GM23338 (cell line): ENCODE results near the gene DAAM2. TPM values are rescaled to one million over a fixed set of nuclear protein-coding genes. Genes with fewer than 3 reads are reported as not detected.

Source experiments
- ATAC-seq: fragments of 200-7000 bp; cut with Tn5 transposase; 3 replicates; pipeline ENCODE4 v1.9.1; 2020
- DNase-seq: peaks from one replicate; pipeline ENCODE4 v3.0.0-alpha.2; 2015; ENCODE audit warnings: low spot score
- H2AFZ ChIP-seq: fragments of 200-600 bp; sonication (generic); 2 replicates; pipeline ENCODE4 v1.8.0; 2016; ENCODE audit warnings: antibody characterized with exemption, mild to moderate bottlenecking, moderate library complexity
- H3F3A ChIP-seq: fragments of 200-600 bp; sonication (generic); replicated peaks from 2 replicates; pipeline ENCODE4 v1.8.0; 2017; ENCODE audit warnings: antibody characterized with exemption, mixed run types, low read depth
- H3K27ac ChIP-seq: fragments of 200-600 bp; sonication (generic); 2 replicates; pipeline ENCODE4 v1.6.1; 2016; ENCODE audit warnings: low read depth
- H3K27me3 ChIP-seq: fragments of 200-600 bp; sonication (generic); 2 replicates; pipeline ENCODE4 v1.8.0; 2016; ENCODE audit warnings: mild to moderate bottlenecking, mixed run types, moderate library complexity; ENCODE audit not compliant: insufficient read depth
- H3K36me3 ChIP-seq: fragments of 200-600 bp; sonication (generic); 2 replicates; pipeline ENCODE4 v1.8.0; 2016; ENCODE audit warnings: mild to moderate bottlenecking; ENCODE audit not compliant: insufficient read depth
- H3K4me1 ChIP-seq: fragments of 200-600 bp; sonication (generic); 2 replicates; pipeline ENCODE4 v1.8.0; 2016; ENCODE audit warnings: mild to moderate bottlenecking, moderate library complexity; ENCODE audit not compliant: insufficient read depth
- H3K4me2 ChIP-seq: fragments of 200-600 bp; sonication (generic); 2 replicates; pipeline ENCODE4 v1.7.1; 2017; ENCODE audit warnings: mixed run types
- H3K4me3 ChIP-seq: fragments of 200-600 bp; sonication (generic); 2 replicates; pipeline ENCODE4 v1.6.1; 2016; ENCODE audit warnings: mixed run types
- H3K79me2 ChIP-seq: fragments of 200-600 bp; sonication (generic); replicated peaks from 2 replicates; pipeline ENCODE4 v1.8.0; 2017; ENCODE audit warnings: mild to moderate bottlenecking; ENCODE audit not compliant: insufficient read depth
- H3K9me2 ChIP-seq: fragments of 200-600 bp; sonication (generic); 2 replicates; pipeline ENCODE4 v1.8.0; 2017; ENCODE audit not compliant: insufficient read depth
- H4K20me1 ChIP-seq: fragments of 200-600 bp; sonication (generic); replicated peaks from 2 replicates; pipeline ENCODE4 v1.8.0; 2017; ENCODE audit warnings: mild to moderate bottlenecking; ENCODE audit not compliant: insufficient read depth
- H3K27ac Mint-ChIP-seq: 2 replicates; pipeline ENCODE4 v1.8.0; 2020; ENCODE audit warnings: inconsistent platforms, mild to moderate bottlenecking, moderate library complexity, mixed read lengths
- H3K27me3 Mint-ChIP-seq: 3 replicates; pipeline ENCODE4 v1.8.0; 2022; ENCODE audit warnings: low read depth, mild to moderate bottlenecking, moderate library complexity, mixed read lengths, inconsistent platforms; ENCODE audit not compliant: insufficient read depth, poor library complexity
- H3K36me3 Mint-ChIP-seq: 3 replicates; pipeline ENCODE4 v1.8.0; 2021; ENCODE audit warnings: low read depth, mild to moderate bottlenecking, inconsistent platforms, moderate library complexity, mixed read lengths
- H3K4me1 Mint-ChIP-seq: 3 replicates; pipeline ENCODE4 v1.8.0; 2020; ENCODE audit warnings: mild to moderate bottlenecking, inconsistent platforms, mixed read lengths
- H3K4me3 Mint-ChIP-seq: 3 replicates; pipeline ENCODE4 v1.8.0; 2021; ENCODE audit warnings: moderate library complexity, mild to moderate bottlenecking, inconsistent platforms, mixed read lengths
- H3K9me3 Mint-ChIP-seq: 3 replicates; pipeline ENCODE4 v1.8.0; 2020; ENCODE audit warnings: moderate library complexity, mild to moderate bottlenecking, inconsistent platforms, mixed read lengths
- CREB1 ChIP-seq: fragments of 250-450 bp; sonication (Bioruptor Pico); IDR thresholded peaks from 2 replicates; pipeline ENCODE4 v1.5.0; 2020; ENCODE audit warnings: low read depth, mild to moderate bottlenecking, moderate library complexity
- EZH2 ChIP-seq: fragments of 200-600 bp; sonication (generic); IDR thresholded peaks from one replicate; pipeline ENCODE4 v1.8.0; 2017; ENCODE audit warnings: antibody characterized with exemption, mild to moderate bottlenecking, low read depth; ENCODE audit not compliant: unreplicated experiment
- EZH2phosphoT487 ChIP-seq: fragments of 200-600 bp; sonication (generic); IDR thresholded peaks from one replicate; pipeline ENCODE4 v1.8.1; 2018; ENCODE audit warnings: antibody characterized with exemption; ENCODE audit not compliant: unreplicated experiment
- JUNB ChIP-seq: IDR thresholded peaks from one replicate; pipeline ENCODE4 v1.6.1; 2016; ENCODE audit warnings: antibody characterized with exemption; ENCODE audit not compliant: unreplicated experiment
- NANOG ChIP-seq: IDR thresholded peaks from 2 replicates; pipeline ENCODE4 v1.6.1; 2016; ENCODE audit warnings: antibody characterized with exemption, borderline replicate concordance
- POLR2AphosphoS5 ChIP-seq: IDR thresholded peaks from 2 replicates; pipeline ENCODE4 v1.6.1; 2016; ENCODE audit warnings: antibody characterized with exemption, low read depth
- STAT1 ChIP-seq: IDR thresholded peaks from one replicate; pipeline ENCODE4 v1.6.1; 2016; ENCODE audit warnings: antibody characterized with exemption; ENCODE audit not compliant: unreplicated experiment
- ZNF114 ChIP-seq: fragments of 250-450 bp; sonication (Bioruptor Pico); IDR thresholded peaks from 2 replicates; pipeline ENCODE4 v1.5.0; 2020; ENCODE audit warnings: mild to moderate bottlenecking, moderate library complexity
- ZNF331 ChIP-seq: fragments of 250-450 bp; sonication (Bioruptor Pico); IDR thresholded peaks from 2 replicates; pipeline ENCODE4 v1.5.0; 2020; ENCODE audit warnings: low read depth, mild to moderate bottlenecking, moderate library complexity
- ZNF462 ChIP-seq: fragments of 250-450 bp; sonication (Bioruptor Pico); IDR thresholded peaks from 2 replicates; pipeline ENCODE4 v1.5.0; 2020; ENCODE audit warnings: mild to moderate bottlenecking, moderate library complexity
- polyA plus RNA-seq: library from polyadenylated mRNA; unstranded; fragments of >200 nt; fragmentation: Nextera tagmentation; extraction: Ambion mirVana; gene quantifications from 2 replicates; pipeline ENCODE4 v1.2.1, GENCODE V29; 2016
- total RNA-seq: library from RNA; depleted of rRNA; stranded (reverse); fragments of >200 nt; shearing (Covaris generic); gene quantifications from 2 replicates; pipeline ENCODE4 v1.2.3, GENCODE V29; 2014
- TF ChIP-seq, protein P1 (sequence below): IDR thresholded peaks from one replicate; pipeline ENCODE4 v1.6.1; 2018; ENCODE audit warnings: antibody characterized with exemption; ENCODE audit not compliant: unreplicated experiment
- TF ChIP-seq, protein P2 (sequence below), 2 experiments: fragments of 200-600 bp in 1 of 2; sonication (generic) in 1 of 2; conservative IDR thresholded peaks; 2 replicates each; pipeline versions ENCODE4 v1.5.1 to v1.6.1; 2016 to 2017; ENCODE audit warnings: antibody characterized with exemption in 2 of 2, low read depth in 2 of 2, mild to moderate bottlenecking in 2 of 2, moderate library complexity in 1 of 2
- TF ChIP-seq, protein P3 (sequence below): IDR thresholded peaks from 2 replicates; pipeline ENCODE4 v1.6.1; 2016; ENCODE audit warnings: antibody characterized with exemption

Gene DAAM2
- total and polyA plus RNA-seq, 2 experiments from 2014 or later: 1.4 to 4.9 TPM

DNA sequence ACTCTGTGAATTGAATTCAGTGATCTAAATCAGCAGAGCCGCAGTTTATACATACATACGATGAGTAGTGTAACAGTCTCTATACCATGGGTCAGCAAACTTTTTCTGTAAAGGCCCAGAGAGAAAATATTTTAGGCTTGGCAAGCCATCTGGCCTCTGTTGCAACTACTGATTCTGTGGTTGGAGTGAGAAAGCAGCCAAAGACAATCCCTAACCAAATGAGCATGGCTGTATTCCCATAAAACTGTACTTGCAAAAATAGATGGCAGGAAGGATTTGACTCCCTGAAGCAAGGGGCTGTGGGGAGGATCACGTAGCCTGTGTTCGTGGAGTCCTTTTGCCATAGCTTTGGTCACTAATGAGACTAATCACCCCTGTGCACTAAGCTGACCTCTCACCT lies 160.0 kb downstream of the DAAM2 start:
- peaks cover 16% of the 10 kb centered on the region for H3K4me1 ChIP-seq
- no peak overlapping the region for H3K27ac Mint-ChIP-seq
- DNase-seq: no peak
- H2AFZ ChIP-seq: no peak overlapping the region
- no peaks in the 10 kb centered on the region for H3K36me3 ChIP-seq
- no peak overlapping the region for H3K27ac ChIP-seq
- ATAC-seq: no peak
- no peaks in the 10 kb centered on the region for H3F3A ChIP-seq
- no peaks in the 10 kb centered on the region; the same call in none of the 3 replicates for H3K4me1 Mint-ChIP-seq
- no peaks in the 10 kb centered on the region for H3K27me3 ChIP-seq
- H3K36me3 Mint-ChIP-seq: no peaks in the 10 kb centered on the region
- peaks cover 4% of the 10 kb centered on the region for H3K27me3 Mint-ChIP-seq
- H3K9me2 ChIP-seq: peaks cover 18% of the 10 kb centered on the region; the same call in 1 of the 2 replicates
- H4K20me1 ChIP-seq: no peaks in the 10 kb centered on the region
- H3K9me3 Mint-ChIP-seq: no peaks in the 10 kb centered on the region
- no peak overlapping the region for H3K4me3 Mint-ChIP-seq
- H3K4me3 ChIP-seq: no peak overlapping the region
- TF ChIP-seq, protein P1, sequence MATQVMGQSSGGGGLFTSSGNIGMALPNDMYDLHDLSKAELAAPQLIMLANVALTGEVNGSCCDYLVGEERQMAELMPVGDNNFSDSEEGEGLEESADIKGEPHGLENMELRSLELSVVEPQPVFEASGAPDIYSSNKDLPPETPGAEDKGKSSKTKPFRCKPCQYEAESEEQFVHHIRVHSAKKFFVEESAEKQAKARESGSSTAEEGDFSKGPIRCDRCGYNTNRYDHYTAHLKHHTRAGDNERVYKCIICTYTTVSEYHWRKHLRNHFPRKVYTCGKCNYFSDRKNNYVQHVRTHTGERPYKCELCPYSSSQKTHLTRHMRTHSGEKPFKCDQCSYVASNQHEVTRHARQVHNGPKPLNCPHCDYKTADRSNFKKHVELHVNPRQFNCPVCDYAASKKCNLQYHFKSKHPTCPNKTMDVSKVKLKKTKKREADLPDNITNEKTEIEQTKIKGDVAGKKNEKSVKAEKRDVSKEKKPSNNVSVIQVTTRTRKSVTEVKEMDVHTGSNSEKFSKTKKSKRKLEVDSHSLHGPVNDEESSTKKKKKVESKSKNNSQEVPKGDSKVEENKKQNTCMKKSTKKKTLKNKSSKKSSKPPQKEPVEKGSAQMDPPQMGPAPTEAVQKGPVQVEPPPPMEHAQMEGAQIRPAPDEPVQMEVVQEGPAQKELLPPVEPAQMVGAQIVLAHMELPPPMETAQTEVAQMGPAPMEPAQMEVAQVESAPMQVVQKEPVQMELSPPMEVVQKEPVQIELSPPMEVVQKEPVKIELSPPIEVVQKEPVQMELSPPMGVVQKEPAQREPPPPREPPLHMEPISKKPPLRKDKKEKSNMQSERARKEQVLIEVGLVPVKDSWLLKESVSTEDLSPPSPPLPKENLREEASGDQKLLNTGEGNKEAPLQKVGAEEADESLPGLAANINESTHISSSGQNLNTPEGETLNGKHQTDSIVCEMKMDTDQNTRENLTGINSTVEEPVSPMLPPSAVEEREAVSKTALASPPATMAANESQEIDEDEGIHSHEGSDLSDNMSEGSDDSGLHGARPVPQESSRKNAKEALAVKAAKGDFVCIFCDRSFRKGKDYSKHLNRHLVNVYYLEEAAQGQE: no peak
- TF ChIP-seq CREB1 (CRISPR knock-in tag) (no peak), EZH2phosphoT487 (no peak), EZH2 (no peak), ZNF331 (no peak), ZNF114 (CRISPR knock-in tag) (no peak), STAT1 (no peak), NANOG (no peak), ZNF462 (CRISPR knock-in tag) (no peak), POLR2AphosphoS5 (no peak), JUNB (no peak)
- TF ChIP-seq, protein P2, sequence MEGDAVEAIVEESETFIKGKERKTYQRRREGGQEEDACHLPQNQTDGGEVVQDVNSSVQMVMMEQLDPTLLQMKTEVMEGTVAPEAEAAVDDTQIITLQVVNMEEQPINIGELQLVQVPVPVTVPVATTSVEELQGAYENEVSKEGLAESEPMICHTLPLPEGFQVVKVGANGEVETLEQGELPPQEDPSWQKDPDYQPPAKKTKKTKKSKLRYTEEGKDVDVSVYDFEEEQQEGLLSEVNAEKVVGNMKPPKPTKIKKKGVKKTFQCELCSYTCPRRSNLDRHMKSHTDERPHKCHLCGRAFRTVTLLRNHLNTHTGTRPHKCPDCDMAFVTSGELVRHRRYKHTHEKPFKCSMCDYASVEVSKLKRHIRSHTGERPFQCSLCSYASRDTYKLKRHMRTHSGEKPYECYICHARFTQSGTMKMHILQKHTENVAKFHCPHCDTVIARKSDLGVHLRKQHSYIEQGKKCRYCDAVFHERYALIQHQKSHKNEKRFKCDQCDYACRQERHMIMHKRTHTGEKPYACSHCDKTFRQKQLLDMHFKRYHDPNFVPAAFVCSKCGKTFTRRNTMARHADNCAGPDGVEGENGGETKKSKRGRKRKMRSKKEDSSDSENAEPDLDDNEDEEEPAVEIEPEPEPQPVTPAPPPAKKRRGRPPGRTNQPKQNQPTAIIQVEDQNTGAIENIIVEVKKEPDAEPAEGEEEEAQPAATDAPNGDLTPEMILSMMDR (conservative IDR thresholded peaks at IDR 0.05; ENCODE audit: low read depth in 2 of 2): no peak
- TF ChIP-seq, protein P3, sequence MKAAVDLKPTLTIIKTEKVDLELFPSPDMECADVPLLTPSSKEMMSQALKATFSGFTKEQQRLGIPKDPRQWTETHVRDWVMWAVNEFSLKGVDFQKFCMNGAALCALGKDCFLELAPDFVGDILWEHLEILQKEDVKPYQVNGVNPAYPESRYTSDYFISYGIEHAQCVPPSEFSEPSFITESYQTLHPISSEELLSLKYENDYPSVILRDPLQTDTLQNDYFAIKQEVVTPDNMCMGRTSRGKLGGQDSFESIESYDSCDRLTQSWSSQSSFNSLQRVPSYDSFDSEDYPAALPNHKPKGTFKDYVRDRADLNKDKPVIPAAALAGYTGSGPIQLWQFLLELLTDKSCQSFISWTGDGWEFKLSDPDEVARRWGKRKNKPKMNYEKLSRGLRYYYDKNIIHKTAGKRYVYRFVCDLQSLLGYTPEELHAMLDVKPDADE: no peak
- no peak overlapping the region for H3K4me2 ChIP-seq
- no peaks in the 10 kb centered on the region for H3K79me2 ChIP-seq
